ENCODE measurements around the gene EDEM3. TPM values are rescaled to one million over a fixed set of nuclear protein-coding genes. Genes with fewer than 3 reads are reported as not detected.

Gene EDEM3
- total RNA-seq, 3 donors from 2014 or later, result 18.0 to 20.4 (median 19.1) TPM

DNA sequence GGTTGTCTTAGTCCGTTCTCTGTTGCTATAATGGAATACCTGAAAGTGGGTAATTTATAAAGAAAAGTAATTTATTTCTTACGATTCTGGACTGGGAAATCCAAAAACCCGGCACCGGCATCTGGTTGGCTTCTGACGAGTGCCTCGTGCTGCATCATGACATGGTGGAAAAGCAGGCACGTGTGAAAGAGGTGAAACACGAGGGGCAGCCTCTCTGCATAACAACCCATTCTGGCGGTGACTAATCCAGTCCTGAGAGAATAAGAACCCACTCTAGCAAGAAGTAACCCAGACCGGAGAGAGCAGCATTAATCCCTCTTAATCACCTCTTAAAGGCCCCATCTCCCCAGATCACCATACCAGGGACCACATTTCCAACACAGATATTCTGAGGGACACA lies 2.7 kb upstream of the EDEM3 start:
- peaks cover 30% of the 10 kb centered on the region for H3K4me1 Mint-ChIP-seq (ENCODE audit: low read depth)
- peaks cover 2% of the 10 kb centered on the region for H3K27me3 Mint-ChIP-seq (ENCODE audit: low read depth)
- H3K36me3 Mint-ChIP-seq (ENCODE audit: insufficient read depth), result peaks cover 2% of the 10 kb centered on the region
- H3K9me3 Mint-ChIP-seq, result no peaks in the 10 kb centered on the region
- ATAC-seq, result no peak
- no peak overlapping the region for H3K4me3 Mint-ChIP-seq
- no peak for DNase-seq

DNA sequence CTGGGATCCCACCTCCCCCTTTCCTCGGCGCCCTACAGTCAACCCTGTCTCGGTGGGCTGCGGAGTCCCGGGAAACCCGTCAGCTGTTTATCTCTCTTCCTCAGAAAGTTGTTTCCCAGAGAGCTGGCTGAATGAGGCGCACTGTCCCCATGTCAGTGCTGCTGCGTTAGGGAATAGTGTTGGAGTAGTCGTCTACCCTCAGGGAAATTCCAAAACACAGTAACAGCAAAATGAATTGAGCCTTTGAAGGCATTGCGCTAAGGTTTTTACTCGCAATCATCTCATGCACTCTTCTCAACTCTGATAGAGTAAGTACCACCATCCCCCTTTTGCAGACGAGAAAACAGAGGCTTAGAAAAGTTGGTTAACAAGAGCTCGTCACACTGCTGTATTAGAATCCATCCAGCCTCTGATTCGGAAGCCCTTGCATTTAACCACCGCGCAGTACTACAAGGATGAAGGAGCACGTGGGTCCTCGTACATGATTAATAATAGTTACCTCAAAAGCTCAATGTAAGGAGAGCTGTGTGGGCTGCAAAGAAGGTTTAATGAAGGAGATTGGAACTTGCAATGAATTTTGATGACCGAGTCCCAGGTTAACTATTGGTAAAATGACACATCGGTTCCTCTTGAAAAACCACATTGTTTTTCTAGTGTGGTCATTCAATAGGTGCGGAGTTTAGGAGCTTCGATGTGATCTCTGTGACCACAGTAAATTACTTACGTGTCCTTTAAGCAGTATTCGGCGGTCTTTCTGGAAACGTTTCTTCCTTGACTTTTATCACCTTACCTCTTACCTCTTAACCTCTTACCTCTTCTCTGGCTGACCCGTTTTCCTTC lies 788 bp upstream of the EDEM3 start:
- peaks cover 2% of the 10 kb centered on the region for H3K36me3 Mint-ChIP-seq (ENCODE audit: insufficient read depth)
- DNase-seq (peak; percentile 5), ATAC-seq (peak; percentile 3 to 4)
- no peaks in the 10 kb centered on the region for H3K9me3 Mint-ChIP-seq
- peaks cover 2% of the 10 kb centered on the region for H3K27me3 Mint-ChIP-seq (ENCODE audit: low read depth)
- peaks cover 38% of the 10 kb centered on the region for H3K4me1 Mint-ChIP-seq (ENCODE audit: low read depth)
- peak overlapping the region; percentile 94 for H3K4me3 Mint-ChIP-seq

DNA sequence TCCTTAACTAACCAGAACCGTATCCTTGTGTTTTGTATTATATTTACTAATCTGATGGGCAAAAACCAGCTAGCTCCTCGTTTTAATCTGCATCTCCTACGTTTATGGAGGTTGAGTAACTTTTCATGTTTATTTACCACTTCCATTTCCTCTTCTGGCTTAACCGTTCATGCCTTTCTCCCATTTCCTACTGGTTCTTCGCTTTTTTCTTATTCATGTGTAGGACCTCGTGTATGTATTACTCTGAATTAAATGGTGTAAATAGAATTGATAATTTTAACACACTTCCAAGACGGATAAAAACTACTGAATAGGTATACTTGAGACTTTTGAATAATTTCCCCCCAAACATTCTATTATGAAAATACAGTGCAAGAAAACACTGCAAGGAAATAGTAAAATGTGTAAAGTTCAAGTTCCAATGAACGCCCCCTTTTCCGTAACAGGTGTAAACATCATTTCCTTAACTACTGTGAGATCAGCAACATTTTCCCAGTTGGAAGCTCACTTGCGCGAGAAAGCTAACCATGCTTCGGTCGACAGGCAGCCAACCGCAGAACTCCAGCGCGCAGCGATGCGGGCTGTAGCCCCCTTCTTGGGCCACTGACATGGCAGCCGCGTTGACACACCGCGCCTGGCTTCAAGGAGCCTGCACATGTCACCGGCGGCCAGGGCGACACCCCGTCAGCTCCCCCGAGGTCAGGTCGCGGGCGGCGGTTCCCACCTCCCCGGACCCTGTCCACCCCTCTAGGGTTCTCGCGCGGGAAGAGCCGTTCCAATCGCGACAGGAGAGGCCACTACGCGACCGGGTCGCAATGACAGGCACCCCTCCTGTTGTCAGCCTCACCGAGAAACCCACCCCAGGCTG lies 816 bp downstream of the EDEM3 start:
- Mint-ChIP-seq H3K4me1 (ENCODE audit: low read depth) (peaks cover 50% of the 10 kb centered on the region), H3K36me3 (ENCODE audit: insufficient read depth) (peaks cover 2% of the 10 kb centered on the region), H3K9me3 (no peaks in the 10 kb centered on the region), H3K4me3 (peak overlapping the region; percentile 94), H3K27me3 (ENCODE audit: low read depth) (peaks cover 2% of the 10 kb centered on the region)
- DNase-seq, result peak; percentile 28
- ATAC-seq, result peak; percentile 9 to 11

DNA sequence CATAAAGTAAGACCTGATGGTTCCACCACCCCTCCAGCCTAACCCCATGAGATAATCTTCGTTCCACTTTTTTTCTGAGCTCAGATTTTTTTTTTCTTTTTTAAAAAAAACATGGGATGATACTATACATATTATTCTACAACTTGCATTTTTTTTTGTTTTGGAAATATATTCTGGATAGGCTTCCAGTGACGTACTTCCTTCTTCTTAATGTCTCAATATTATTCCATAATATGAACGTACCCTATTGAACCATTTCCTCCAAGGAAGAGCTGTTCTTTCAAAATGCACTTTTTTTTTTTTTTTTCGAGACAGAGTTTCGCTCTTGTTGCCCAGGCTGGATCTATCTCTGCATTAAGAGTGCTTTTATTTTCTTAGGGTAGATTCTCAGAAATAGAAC lies 1.5 kb downstream of the EDEM3 start:
- Mint-ChIP-seq H3K4me3 (peak overlapping the region; percentile 94), H3K36me3 (ENCODE audit: insufficient read depth) (peaks cover 2% of the 10 kb centered on the region)

DNA sequence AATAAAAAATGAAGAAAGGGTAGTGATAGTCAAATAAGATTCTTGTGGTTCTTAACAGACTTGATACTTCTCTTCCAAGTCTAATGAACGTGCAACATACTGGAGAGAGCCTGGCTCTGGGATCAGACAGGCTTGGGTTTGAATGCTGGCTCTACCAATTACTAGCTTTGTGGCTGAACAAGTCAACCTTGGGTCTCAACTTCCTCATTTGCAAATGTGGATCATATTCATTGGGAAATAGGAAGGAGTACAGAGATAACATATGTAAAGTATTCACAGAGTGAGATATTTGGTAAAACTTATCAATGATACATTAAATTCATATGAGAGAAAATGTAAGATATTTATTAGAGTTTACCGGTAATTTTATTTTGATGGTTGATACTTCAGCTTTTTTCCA lies 2.0 kb downstream of the EDEM3 start:
- peak overlapping the region; percentile 94 for H3K4me3 Mint-ChIP-seq
- peaks cover 2% of the 10 kb centered on the region for H3K27me3 Mint-ChIP-seq (ENCODE audit: low read depth)
- H3K36me3 Mint-ChIP-seq (ENCODE audit: insufficient read depth), result peaks cover 5% of the 10 kb centered on the region
- DNase-seq (no peak), ATAC-seq (no peak)
- H3K9me3 Mint-ChIP-seq, result no peaks in the 10 kb centered on the region
- H3K4me1 Mint-ChIP-seq (ENCODE audit: low read depth), result peaks cover 53% of the 10 kb centered on the region

More for the DNA sequence above, 1.5 kb downstream of the EDEM3 start:
- Mint-ChIP-seq H3K27me3 (ENCODE audit: low read depth) (peaks cover 2% of the 10 kb centered on the region), H3K9me3 (no peaks in the 10 kb centered on the region), H3K4me1 (ENCODE audit: low read depth) (peaks cover 52% of the 10 kb centered on the region)
- ATAC-seq, result no peak
- no peak for DNase-seq

DNA sequence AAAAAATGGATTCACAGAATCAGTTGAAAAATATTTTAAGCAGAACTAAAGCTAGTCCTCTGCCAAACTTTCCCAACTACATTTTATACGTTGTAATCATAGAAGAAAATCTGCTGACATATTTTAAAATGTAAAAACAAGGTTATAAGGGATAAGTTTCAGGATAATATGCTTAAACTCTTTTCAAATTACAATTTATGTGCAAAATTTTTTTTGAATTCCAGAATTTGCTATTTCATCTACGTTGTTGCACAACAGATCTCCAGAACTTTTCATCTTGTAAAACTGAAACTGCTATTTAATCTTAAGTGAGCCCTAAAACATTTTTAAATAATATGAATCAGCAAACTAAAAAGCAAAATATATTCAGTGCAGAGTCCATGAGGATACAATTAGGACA lies 5.9 kb downstream of the EDEM3 start:
- ATAC-seq (no peak), DNase-seq (no peak)
- H3K9me3 Mint-ChIP-seq, result no peaks in the 10 kb centered on the region
- H3K4me3 Mint-ChIP-seq, result no peak overlapping the region
- peaks cover 8% of the 10 kb centered on the region for H3K36me3 Mint-ChIP-seq (ENCODE audit: insufficient read depth)
- H3K4me1 Mint-ChIP-seq (ENCODE audit: low read depth), result peaks cover 68% of the 10 kb centered on the region
- no peaks in the 10 kb centered on the region for H3K27me3 Mint-ChIP-seq (ENCODE audit: low read depth)

DNA sequence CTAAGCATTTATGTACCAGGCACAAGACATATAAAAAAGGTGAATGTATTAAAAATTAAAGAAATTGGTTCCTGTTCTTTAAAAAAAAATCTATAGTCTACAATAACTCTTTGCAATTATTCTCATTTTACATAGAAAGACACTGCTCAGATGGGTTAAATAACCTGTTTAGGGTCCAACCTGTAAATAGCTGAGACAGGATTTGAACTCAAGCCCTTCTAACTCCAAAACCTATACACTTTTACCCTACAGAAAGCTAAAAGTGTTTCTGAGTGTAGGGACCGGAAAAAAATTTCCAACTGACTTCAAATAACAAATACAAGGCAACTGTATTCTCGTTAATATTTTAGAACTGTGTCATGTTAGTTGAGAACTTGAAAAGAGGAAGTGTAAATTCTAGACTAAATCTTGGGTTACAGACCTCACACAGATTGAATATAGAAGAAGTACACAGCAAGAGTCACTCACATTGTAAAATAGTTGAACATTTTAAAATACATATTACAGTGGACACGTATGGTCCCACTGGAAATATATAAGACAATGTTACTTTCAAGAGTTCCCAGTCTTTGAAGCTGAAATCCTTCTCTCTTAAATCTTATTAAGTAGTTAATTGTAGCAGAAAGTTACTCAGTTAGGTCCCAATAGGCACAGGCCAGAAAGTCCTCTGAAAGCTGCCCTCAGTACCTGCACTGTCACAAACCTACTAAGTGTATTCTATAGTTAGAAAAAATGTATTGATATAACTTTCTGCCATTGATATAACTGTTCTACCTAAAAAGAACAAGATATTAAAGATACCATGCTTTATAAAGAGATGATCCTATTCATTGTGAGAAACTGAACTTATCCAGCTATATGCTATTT lies 7.3 kb downstream of the EDEM3 start:
- peaks cover 6% of the 10 kb centered on the region for H3K36me3 Mint-ChIP-seq (ENCODE audit: insufficient read depth)
- peaks cover 66% of the 10 kb centered on the region for H3K4me1 Mint-ChIP-seq (ENCODE audit: low read depth)
- no peaks in the 10 kb centered on the region for H3K9me3 Mint-ChIP-seq
- ATAC-seq, result no peak
- H3K27me3 Mint-ChIP-seq (ENCODE audit: low read depth), result no peaks in the 10 kb centered on the region
- no peak overlapping the region for H3K4me3 Mint-ChIP-seq
- DNase-seq, result no peak

DNA sequence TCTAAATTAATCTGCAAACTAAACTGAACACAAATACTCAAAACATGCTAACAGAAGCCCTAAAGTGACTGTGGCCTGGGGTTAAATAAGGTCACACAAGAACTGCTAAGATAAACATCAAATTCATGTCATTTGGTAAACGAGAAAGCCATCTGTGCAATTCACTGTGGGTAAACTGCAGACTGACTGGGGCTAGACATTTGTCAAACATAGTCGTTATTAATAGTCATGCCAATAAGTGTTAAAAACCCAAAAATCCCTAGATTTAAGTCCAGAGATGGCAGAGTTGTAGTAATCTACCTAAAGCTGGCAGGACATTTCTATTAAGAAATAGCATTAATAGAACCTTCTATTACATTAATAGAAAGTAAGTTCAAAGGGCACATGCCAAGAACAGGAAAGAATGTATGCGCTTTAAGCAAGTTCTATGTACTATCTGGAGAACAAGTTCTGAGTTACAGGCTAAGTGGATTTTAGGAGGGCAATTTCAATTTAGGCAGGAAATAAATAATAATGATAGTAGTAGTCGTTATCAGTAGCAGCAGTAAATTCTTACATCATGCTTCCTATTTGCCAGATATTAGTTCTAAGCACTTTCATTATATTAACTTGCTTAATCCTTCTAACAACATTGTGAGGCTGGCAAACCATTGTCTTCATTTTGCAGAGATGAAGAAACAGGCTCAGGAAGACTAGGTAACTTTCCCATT lies 8.6 kb downstream of the EDEM3 start:
- Mint-ChIP-seq H3K4me3 (peak overlapping the region; percentile 24), H3K9me3 (no peaks in the 10 kb centered on the region), H3K27me3 (ENCODE audit: low read depth) (no peaks in the 10 kb centered on the region), H3K36me3 (ENCODE audit: insufficient read depth) (peaks cover 6% of the 10 kb centered on the region), H3K4me1 (ENCODE audit: low read depth) (peaks cover 67% of the 10 kb centered on the region)
- ATAC-seq (peak; percentile 53 to 65), DNase-seq (no peak)

DNA sequence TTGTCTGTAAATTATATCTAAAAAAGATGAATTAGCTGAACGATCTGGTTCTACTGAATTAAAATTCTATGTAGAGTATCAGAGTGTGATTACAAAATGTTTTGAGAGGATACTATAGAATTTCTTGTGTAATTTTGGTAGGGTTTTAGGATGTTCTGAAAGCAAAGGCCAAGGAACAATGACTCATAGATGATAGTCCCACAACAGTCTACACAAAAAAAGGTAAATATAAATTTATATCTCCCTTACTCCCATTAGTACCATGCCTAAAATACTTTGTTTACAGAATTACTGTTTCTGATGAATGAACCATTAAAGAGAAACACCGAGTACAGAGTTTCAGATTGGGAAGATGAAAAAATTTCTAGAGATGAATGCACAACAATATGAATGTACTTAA lies 9.5 kb downstream of the EDEM3 start:
- no peak overlapping the region for H3K4me3 Mint-ChIP-seq
- no peak for DNase-seq
- H3K4me1 Mint-ChIP-seq (ENCODE audit: low read depth), result peaks cover 69% of the 10 kb centered on the region
- H3K27me3 Mint-ChIP-seq (ENCODE audit: low read depth), result no peaks in the 10 kb centered on the region
- peaks cover 13% of the 10 kb centered on the region for H3K36me3 Mint-ChIP-seq (ENCODE audit: insufficient read depth)
- no peaks in the 10 kb centered on the region for H3K9me3 Mint-ChIP-seq
- ATAC-seq, result no peak

DNA sequence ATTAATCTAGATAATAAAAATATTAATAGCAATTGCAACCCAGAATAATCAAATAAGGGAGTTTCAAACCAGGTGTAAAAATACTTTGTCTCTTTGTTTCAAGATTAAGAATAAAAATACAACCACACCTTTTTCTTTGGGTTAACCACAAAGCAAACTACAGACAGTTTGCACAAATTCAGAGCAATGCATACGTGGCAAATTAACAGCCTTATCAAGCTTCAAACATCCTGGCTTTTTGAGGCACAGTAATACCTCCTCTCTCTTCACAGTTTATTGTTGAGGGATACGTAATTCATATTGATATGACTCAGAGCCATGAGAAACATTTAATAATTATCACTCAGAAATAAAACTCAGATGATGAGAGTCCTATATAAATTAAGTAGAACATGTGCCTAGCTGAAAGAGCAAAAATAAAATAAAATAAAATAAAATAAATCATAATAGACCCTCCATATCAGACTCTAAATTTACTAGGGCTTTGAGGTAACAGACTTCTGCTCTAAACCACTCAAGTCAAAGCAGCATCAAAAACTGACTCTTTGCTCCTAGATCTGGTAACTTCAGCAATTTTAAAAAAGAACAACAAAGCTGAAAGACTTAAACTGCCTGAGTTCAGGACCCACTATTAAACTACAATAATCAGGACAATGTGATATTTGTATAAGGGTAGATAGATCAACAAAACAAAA lies 11.4 kb downstream of the EDEM3 start:
- no peak for DNase-seq
- peak; percentile 93 to 96 for ATAC-seq
- Mint-ChIP-seq H3K4me3 (peak overlapping the region; percentile 8), H3K9me3 (no peaks in the 10 kb centered on the region), H3K36me3 (ENCODE audit: insufficient read depth) (peaks cover 14% of the 10 kb centered on the region), H3K27me3 (ENCODE audit: low read depth) (no peaks in the 10 kb centered on the region), H3K4me1 (ENCODE audit: low read depth) (peaks cover 59% of the 10 kb centered on the region)

DNA sequence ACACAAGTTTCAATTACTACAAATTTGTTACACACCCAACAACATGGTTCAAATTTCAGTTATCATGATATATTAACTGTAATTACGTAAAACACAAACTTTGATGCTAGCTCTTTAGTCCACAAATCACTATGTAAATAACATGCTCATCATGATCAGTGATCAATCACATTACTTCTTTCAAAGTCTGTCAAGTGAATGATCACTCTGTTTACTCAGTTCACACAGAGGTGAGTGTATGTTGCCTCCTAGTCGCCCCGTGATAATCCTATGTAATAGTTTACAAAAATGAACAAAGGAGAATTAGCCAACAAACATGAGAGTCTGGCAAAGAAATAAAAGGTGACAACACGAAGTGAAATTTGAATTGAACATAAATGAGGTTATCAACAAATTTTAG lies 14.3 kb downstream of the EDEM3 start:
- Mint-ChIP-seq H3K4me3 (no peak overlapping the region), H3K27me3 (ENCODE audit: low read depth) (no peaks in the 10 kb centered on the region), H3K36me3 (ENCODE audit: insufficient read depth) (peaks cover 15% of the 10 kb centered on the region), H3K4me1 (ENCODE audit: low read depth) (peaks cover 43% of the 10 kb centered on the region), H3K9me3 (no peaks in the 10 kb centered on the region)
- DNase-seq, result no peak
- no peak for ATAC-seq

DNA sequence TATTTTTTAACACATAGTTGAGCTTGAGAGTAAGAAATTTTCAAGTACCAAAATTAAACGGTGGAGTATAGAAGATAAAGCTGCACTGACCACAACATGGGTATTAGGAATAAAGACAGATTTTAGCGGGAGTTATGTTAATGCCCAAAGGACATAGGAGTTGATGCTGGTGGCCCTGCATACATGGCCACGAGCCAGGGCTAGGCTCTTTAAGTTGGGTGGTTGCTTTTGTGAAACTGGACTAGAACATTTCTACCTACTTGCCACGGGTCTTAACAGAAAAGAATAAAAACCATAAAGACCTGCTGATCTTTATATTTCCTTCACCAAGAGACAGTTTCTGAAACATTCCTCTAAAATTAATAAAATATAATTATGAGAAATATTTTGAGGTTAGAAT lies 14.9 kb downstream of the EDEM3 start:
- no peak for DNase-seq
- no peaks in the 10 kb centered on the region for H3K9me3 Mint-ChIP-seq
- peaks cover 18% of the 10 kb centered on the region for H3K36me3 Mint-ChIP-seq (ENCODE audit: insufficient read depth)
- H3K27me3 Mint-ChIP-seq (ENCODE audit: low read depth), result no peaks in the 10 kb centered on the region
- ATAC-seq, result no peak
- H3K4me1 Mint-ChIP-seq (ENCODE audit: low read depth), result peaks cover 38% of the 10 kb centered on the region
- H3K4me3 Mint-ChIP-seq, result no peak overlapping the region

DNA sequence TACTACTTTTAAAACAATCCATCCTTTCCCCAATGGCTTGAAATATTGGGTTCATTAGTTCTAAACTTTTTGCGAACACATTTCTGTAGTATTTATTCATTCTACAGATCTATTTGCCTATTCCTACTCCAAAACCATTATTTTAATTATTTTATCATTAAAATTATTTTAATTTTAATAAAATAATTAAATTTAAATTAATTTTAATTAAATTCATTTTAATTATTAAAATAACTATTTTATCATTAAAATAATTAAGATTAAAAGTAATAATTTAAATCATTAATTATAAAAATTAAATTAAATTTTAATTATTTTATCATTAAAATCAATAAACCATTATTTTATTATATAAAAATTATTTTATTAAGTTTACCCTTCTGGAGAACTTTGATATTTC lies 15.6 kb downstream of the EDEM3 start:
- no peak overlapping the region for H3K4me3 Mint-ChIP-seq
- peaks cover 31% of the 10 kb centered on the region for H3K4me1 Mint-ChIP-seq (ENCODE audit: low read depth)
- DNase-seq (no peak), ATAC-seq (no peak)
- H3K36me3 Mint-ChIP-seq (ENCODE audit: insufficient read depth), result peaks cover 17% of the 10 kb centered on the region
- H3K9me3 Mint-ChIP-seq, result no peaks in the 10 kb centered on the region
- no peaks in the 10 kb centered on the region for H3K27me3 Mint-ChIP-seq (ENCODE audit: low read depth)

Data from activated T-cell treated with anti-CD3 and anti-CD28 coated beads, Interleukin-2, amount 50 U/mL, for 4 hours (primary cell).